Body of pancreas (tissue), 4 donors: ENCODE data around the gene ECM1.

ENCODE experiments used
- CTCF ChIP-seq, 7 experiments: fragments of 450-650 bp in 4 of 7; fragments of 200-600 bp in 3 of 7; sonication (generic) in 3 of 7; IDR thresholded peaks; one replicate each; pipeline ENCODE4 v1.5.1; 2016 to 2019; ENCODE audit warnings: antibody characterized with exemption in 7 of 7
- POLR2A ChIP-seq, 3 donors: fragments of 450-650 bp; IDR thresholded peaks; one replicate each; pipeline ENCODE4 v1.6.1; 2016; ENCODE audit warnings: antibody characterized with exemption in 3 of 3, mild to moderate bottlenecking in 2 of 3

GRCh38 chr1:150543500-150544143 is 35.7 kb downstream of the ECM1 start:
- TF ChIP-seq POLR2A (IDR thresholded peaks at IDR 0.05) (no peak), CTCF (IDR thresholded peaks at IDR 0.05) (no peak)
